Panc1 (cell line): Measurements from ENCODE around the gene SMIM8. TPM values are rescaled to one million over a fixed set of nuclear protein-coding genes. Genes with fewer than 3 reads are reported as not detected.

Source experiments
- ATAC-seq: fragments of 200-7000 bp; cut with Tn5 transposase; 2 replicates; pipeline ENCODE4 v1.9.1; 2020; ENCODE audit warnings: mild to moderate bottlenecking, moderate library complexity
- BruUV-seq: library from RNA; stranded (reverse); fragments of 400-500 nt; replicated peaks from 2 replicates; lab custom pipeline; 2021; lab: Mats Ljungman, UMichigan
- CTCF ChIA-PET: fragments of 300-600 bp; sonication (Branson Sonifier 250); formaldehyde crosslinking; loops from one replicate; lab custom pipeline; 2022; ENCODE audit warnings: antibody characterized with exemption; lab: Charles Lee
- POLR2A ChIA-PET: fragments of 300-600 bp; sonication (Branson Sonifier 250); formaldehyde crosslinking; loops from one replicate; lab custom pipeline; 2022; ENCODE audit warnings: antibody characterized with exemption; lab: Charles Lee
- DNase-seq: peaks from one replicate; pipeline ENCODE4 v3.0.0-alpha.2; 2010; ENCODE audit warnings: low read depth, low spot score
- H3K27ac ChIP-seq: 2 replicates; pipeline ENCODE4 v1.5.1; 2011; ENCODE audit warnings: mild to moderate bottlenecking, low read length, inconsistent platforms
- H3K27me3 ChIP-seq: fragments of 200-500 bp; sonication (Bioruptor generic); 2 replicates; pipeline ENCODE4 v1.6.0; 2014; ENCODE audit warnings: low read length, inconsistent platforms; ENCODE audit not compliant: control insufficient read depth, insufficient read depth
- H3K36me3 ChIP-seq: fragments of 200-500 bp; sonication (Bioruptor generic); 2 replicates; pipeline ENCODE4 v1.5.1; 2014; ENCODE audit warnings: inconsistent platforms, mild to moderate bottlenecking, low read length, moderate library complexity; ENCODE audit not compliant: control insufficient read depth, insufficient read depth
- H3K4me1 ChIP-seq: 2 replicates; pipeline ENCODE4 v1.5.1; 2011; ENCODE audit warnings: inconsistent platforms, mild to moderate bottlenecking, low read length, moderate library complexity; ENCODE audit not compliant: control insufficient read depth, insufficient read depth
- H3K4me3 ChIP-seq, 2 experiments: 2 replicates each; pipeline ENCODE4 v1.5.1; 2011 to 2012; ENCODE audit warnings: low read depth in 2 of 2, low read length in 2 of 2, mild to moderate bottlenecking in 2 of 2, inconsistent platforms in 1 of 2, moderate library complexity in 1 of 2
- H3K9me3 ChIP-seq: fragments of 200-500 bp; sonication (Bioruptor generic); 2 replicates; pipeline ENCODE4 v1.5.1; 2014; ENCODE audit warnings: low read depth, mild to moderate bottlenecking, inconsistent platforms, low read length, moderate library complexity; ENCODE audit not compliant: control insufficient read depth, insufficient read depth
- POLR2AphosphoS5 ChIP-seq: IDR thresholded peaks from 2 replicates; pipeline ENCODE4 v1.6.1; 2012; ENCODE audit warnings: mild to moderate bottlenecking, low read depth, low read length, moderate library complexity
- SIN3A ChIP-seq: IDR thresholded peaks from 2 replicates; pipeline ENCODE4 v1.6.1; 2012; ENCODE audit warnings: low read depth, mild to moderate bottlenecking, low read length, moderate library complexity, borderline replicate concordance; ENCODE audit not compliant: insufficient read depth
- TCF7L2 ChIP-seq: IDR thresholded peaks from 2 replicates; pipeline ENCODE4 v1.6.1; 2011; ENCODE audit warnings: mild to moderate bottlenecking, low read depth, low read length, inconsistent platforms
- in situ Hi-C: cut with HindIII; loops from 2 replicates; pipeline ENCODE4 v1.10.0; 2016; ENCODE audit warnings: low sequenced_read_pairs, low pct_unique_long_range_greater_than_20kb
- intact Hi-C: fragments of 100-400 bp; cut with micrococcal nuclease; formaldehyde crosslinking; loops from one replicate; pipeline ENCODE4 v1.10.0; 2022; ENCODE audit not compliant: unreplicated experiment
- total RNA-seq: library from RNA; stranded (reverse); gene quantifications from one replicate; pipeline ENCODE4 v1.2.1, GENCODE V29; 2021; ENCODE audit not compliant: unreplicated experiment
- TF ChIP-seq, protein P1 (sequence below), 2 experiments: IDR thresholded peaks; 2 replicates each; pipeline ENCODE4 v1.6.1; 2011 to 2012; ENCODE audit warnings: low read depth in 2 of 2, control low read depth in 1 of 2, low read length in 1 of 2, mild to moderate bottlenecking in 1 of 2, moderate library complexity in 1 of 2; ENCODE audit not compliant: insufficient read depth in 1 of 2
- TF ChIP-seq, protein P2 (sequence below): fragments of 450-650 bp; IDR thresholded peaks from 2 replicates; pipeline ENCODE4 v1.5.1; 2017; ENCODE audit warnings: mild to moderate bottlenecking

SMIM8 gene
- total RNA-seq, 1 experiment from 2014 or later, result 6.7 TPM

DNA sequence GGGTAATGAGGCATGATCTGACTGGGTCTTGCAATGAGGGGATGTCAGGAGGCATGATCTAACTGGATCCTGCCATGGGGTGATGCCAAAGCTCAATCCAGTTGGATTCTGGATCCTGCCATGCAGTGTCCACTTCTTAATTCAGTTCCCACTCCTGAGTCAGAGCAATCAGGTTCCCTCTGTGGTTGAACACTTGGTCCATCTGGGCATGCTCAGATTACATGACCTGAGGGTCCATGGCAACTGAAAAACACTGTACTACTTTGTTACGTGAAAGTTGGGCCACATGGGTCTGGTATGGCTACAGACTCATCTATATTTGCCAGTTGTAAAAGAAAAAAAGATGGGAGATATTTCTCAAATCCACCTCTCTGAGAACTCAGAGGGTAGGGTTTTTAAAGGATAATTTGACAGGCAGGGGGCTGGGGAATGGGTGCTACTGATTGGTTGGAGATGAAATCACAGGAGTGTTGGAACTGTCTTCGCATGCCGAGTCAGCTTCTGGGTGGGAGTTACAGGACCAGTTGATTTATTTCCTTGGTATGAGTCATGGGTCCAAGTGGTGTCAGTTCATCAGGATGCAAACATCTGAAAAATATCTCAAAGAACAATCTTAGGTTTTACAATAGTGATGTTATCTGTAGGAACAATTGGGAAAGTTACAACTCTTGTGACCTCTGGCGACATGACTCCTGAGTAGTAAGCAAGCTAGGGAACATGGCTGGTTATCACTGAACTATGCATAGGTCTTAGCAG is 43.9 kb downstream of the SMIM8 start:
- no peak overlapping the region for H3K4me3 ChIP-seq
- intact Hi-C loops (no loop called here), in situ Hi-C loops (no loop called here)
- H3K4me1 ChIP-seq, result no peaks in the 10 kb centered on the region
- no TSS peak for BruUV-seq
- H3K36me3 ChIP-seq, result no peaks in the 10 kb centered on the region
- ATAC-seq (no peak), DNase-seq (no peak)
- H3K9me3 ChIP-seq, result no peaks in the 10 kb centered on the region
- no peaks in the 10 kb centered on the region for H3K27me3 ChIP-seq
- CTCF ChIA-PET, result no interaction called here
- H3K27ac ChIP-seq, result no peak overlapping the region
- TF ChIP-seq POLR2AphosphoS5 (no peak), TCF7L2 (no peak), SIN3A (no peak)
- TF ChIP-seq, protein P1, sequence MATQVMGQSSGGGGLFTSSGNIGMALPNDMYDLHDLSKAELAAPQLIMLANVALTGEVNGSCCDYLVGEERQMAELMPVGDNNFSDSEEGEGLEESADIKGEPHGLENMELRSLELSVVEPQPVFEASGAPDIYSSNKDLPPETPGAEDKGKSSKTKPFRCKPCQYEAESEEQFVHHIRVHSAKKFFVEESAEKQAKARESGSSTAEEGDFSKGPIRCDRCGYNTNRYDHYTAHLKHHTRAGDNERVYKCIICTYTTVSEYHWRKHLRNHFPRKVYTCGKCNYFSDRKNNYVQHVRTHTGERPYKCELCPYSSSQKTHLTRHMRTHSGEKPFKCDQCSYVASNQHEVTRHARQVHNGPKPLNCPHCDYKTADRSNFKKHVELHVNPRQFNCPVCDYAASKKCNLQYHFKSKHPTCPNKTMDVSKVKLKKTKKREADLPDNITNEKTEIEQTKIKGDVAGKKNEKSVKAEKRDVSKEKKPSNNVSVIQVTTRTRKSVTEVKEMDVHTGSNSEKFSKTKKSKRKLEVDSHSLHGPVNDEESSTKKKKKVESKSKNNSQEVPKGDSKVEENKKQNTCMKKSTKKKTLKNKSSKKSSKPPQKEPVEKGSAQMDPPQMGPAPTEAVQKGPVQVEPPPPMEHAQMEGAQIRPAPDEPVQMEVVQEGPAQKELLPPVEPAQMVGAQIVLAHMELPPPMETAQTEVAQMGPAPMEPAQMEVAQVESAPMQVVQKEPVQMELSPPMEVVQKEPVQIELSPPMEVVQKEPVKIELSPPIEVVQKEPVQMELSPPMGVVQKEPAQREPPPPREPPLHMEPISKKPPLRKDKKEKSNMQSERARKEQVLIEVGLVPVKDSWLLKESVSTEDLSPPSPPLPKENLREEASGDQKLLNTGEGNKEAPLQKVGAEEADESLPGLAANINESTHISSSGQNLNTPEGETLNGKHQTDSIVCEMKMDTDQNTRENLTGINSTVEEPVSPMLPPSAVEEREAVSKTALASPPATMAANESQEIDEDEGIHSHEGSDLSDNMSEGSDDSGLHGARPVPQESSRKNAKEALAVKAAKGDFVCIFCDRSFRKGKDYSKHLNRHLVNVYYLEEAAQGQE (IDR thresholded peaks at IDR 0.05; ENCODE audit: insufficient read depth in 1 of 2, low read depth in 2 of 2, low read length in 1 of 2), result no peak
- TF ChIP-seq, protein P2, sequence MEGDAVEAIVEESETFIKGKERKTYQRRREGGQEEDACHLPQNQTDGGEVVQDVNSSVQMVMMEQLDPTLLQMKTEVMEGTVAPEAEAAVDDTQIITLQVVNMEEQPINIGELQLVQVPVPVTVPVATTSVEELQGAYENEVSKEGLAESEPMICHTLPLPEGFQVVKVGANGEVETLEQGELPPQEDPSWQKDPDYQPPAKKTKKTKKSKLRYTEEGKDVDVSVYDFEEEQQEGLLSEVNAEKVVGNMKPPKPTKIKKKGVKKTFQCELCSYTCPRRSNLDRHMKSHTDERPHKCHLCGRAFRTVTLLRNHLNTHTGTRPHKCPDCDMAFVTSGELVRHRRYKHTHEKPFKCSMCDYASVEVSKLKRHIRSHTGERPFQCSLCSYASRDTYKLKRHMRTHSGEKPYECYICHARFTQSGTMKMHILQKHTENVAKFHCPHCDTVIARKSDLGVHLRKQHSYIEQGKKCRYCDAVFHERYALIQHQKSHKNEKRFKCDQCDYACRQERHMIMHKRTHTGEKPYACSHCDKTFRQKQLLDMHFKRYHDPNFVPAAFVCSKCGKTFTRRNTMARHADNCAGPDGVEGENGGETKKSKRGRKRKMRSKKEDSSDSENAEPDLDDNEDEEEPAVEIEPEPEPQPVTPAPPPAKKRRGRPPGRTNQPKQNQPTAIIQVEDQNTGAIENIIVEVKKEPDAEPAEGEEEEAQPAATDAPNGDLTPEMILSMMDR, result no peak
- POLR2A ChIA-PET, result no interaction called here

DNA sequence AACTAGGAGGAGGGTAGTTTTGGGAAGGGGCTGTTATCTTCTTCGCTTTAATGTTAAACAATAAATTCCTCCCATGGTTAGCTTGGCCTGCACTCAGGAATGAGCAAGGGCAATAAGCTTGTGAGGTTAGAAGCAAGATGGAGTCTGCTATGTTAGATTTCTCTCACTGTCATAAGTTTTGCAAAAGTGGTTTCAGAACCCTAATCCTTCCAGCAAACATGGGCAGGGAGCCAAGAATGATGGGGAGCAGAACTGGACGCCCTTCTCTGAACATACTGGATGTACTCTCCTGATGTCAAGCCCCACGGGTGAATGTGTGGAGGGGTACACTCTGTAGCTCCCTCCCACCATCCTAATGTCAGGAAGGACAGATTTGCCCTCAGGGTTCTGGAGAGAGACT is 44.5 kb downstream of the SMIM8 start:
- no TSS peak for BruUV-seq
- no peaks in the 10 kb centered on the region for H3K36me3 ChIP-seq
- intact Hi-C loops (no loop called here), in situ Hi-C loops (no loop called here)
- no peaks in the 10 kb centered on the region for H3K9me3 ChIP-seq
- POLR2A ChIA-PET, result no interaction called here
- no peaks in the 10 kb centered on the region for H3K4me1 ChIP-seq
- ATAC-seq (no peak), DNase-seq (no peak)
- no peak overlapping the region for H3K4me3 ChIP-seq
- CTCF ChIA-PET, result no interaction called here
- no peaks in the 10 kb centered on the region for H3K27me3 ChIP-seq
- TF ChIP-seq, protein P1 (IDR thresholded peaks at IDR 0.05; ENCODE audit: insufficient read depth in 1 of 2, low read depth in 2 of 2, low read length in 1 of 2), result no peak
- TF ChIP-seq SIN3A, result no peak
- no peak for TF ChIP-seq POLR2AphosphoS5
- TF ChIP-seq, protein P2, result no peak
- TF ChIP-seq TCF7L2, result no peak
- H3K27ac ChIP-seq, result no peak overlapping the region
